ENCODE data around the gene INMT. TPM values are rescaled to one million over a fixed set of nuclear protein-coding genes. Genes with fewer than 3 reads are reported as not detected.

Gene INMT
- total RNA-seq, 1 donor from 2014 or later: 5.6 TPM

DNA sequence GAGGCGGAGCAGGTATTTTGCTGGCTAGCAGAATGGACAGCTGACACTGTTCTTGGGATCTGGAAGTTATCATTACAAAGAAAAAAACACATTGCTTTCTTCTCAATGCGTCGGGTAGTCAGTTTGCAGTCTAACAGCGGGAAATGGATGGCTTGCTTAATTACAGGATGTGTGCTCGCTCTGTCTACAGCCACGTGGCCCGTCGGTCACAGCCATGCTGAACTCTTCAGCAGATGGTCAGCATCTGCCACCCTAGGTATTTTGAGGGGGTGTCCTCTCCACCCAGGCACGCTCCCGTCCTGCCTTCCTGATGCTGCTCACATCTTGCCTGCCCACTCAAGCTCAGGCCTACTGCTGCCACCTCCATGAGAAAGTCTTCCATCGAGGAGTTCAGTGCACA is 20.4 kb upstream of the INMT start:
- Histone ChIP-seq H3K4me1 (no peaks in the 10 kb centered on the region), H3K4me3 (no peak overlapping the region), H3K9me3 (no peaks in the 10 kb centered on the region), H3K36me3 (no peaks in the 10 kb centered on the region), H3K27me3 (no peaks in the 10 kb centered on the region), H3K27ac (no peak overlapping the region)
- no peak for TF ChIP-seq CTCF (IDR thresholded peaks at IDR 0.05)
- DNase-seq (ENCODE audit: extremely low spot score in 2 of 2): no peak
- intact Hi-C loops (cut with DNase I): no loop called here

DNA sequence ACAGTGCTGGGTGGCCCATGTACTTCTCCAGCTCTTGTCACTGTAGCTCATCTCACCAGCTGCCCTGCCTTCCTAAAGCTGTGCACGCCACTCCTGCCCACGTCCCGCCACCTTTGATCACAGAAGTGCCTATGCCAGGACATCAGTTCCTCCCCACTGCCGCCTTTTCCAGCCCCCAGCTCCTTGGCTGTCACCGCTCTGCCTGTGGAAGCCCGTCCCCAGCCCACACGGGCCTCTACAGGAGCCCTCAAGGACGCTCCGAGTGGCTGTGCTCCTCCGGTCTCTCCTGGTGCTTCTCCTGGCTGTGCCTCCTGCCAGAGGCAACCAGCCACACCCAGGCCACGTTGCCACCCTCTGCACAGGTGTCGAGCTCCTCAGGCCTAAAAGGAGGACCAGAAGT is 19.3 kb upstream of the INMT start:
- Histone ChIP-seq H3K4me1 (no peaks in the 10 kb centered on the region), H3K36me3 (no peaks in the 10 kb centered on the region), H3K9me3 (no peaks in the 10 kb centered on the region), H3K27ac (no peak overlapping the region), H3K4me3 (no peak overlapping the region), H3K27me3 (no peaks in the 10 kb centered on the region)
- intact Hi-C loops (cut with DNase I): no loop called here
- TF ChIP-seq POLR2AphosphoS5 (IDR thresholded peaks at IDR 0.05; ENCODE audit: insufficient read depth in 1 of 2, low read depth in 1 of 2): no peak
- DNase-seq (ENCODE audit: extremely low spot score in 2 of 2): no peak

DNA sequence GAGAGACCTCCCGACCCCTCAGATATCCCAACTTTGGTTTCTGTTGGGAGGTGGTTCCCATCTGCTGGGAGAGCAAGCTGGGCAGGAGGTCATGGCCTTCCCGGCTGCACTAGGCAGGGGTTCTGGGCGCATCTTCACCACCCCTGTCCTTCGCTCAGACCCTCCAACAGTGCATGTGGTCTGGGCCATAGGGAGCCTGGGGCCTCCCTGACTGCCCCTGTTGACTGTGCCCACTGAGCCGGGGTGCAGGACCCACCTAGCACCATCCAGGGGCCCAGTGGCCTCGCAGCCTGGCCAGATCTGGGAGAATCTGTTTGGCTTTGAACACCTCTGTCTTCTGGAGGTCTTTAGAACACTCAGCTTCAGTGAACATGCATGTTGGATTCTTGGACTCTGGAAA is 18.7 kb upstream of the INMT start:
- TF ChIP-seq POLR2A (IDR thresholded peaks at IDR 0.05) (no peak), CTCF (IDR thresholded peaks at IDR 0.05) (no peak), POLR2AphosphoS5 (IDR thresholded peaks at IDR 0.05; ENCODE audit: insufficient read depth in 1 of 2, low read depth in 1 of 2) (no peak)
- no peak overlapping the region for H3K4me3 ChIP-seq
- H3K27ac ChIP-seq: no peak overlapping the region
- no peaks in the 10 kb centered on the region for H3K9me3 ChIP-seq
- no peaks in the 10 kb centered on the region for H3K4me1 ChIP-seq
- no peaks in the 10 kb centered on the region for H3K36me3 ChIP-seq
- intact Hi-C loops (cut with DNase I): no loop called here
- H3K27me3 ChIP-seq: no peaks in the 10 kb centered on the region
- DNase-seq (ENCODE audit: extremely low spot score in 2 of 2): no peak

GRCh38 chr7:30733691-30734090 is 18.2 kb upstream of the INMT start:
- DNase-seq (ENCODE audit: extremely low spot score in 2 of 2): no peak
- no peaks in the 10 kb centered on the region for H3K9me3 ChIP-seq
- no peaks in the 10 kb centered on the region for H3K27me3 ChIP-seq
- no peak for TF ChIP-seq POLR2A (IDR thresholded peaks at IDR 0.05)
- TF ChIP-seq CTCF (IDR thresholded peaks at IDR 0.05): no peak
- no peak for TF ChIP-seq POLR2AphosphoS5 (IDR thresholded peaks at IDR 0.05; ENCODE audit: insufficient read depth in 1 of 2, low read depth in 1 of 2)
- no peaks in the 10 kb centered on the region for H3K36me3 ChIP-seq
- no peaks in the 10 kb centered on the region for H3K4me1 ChIP-seq
- H3K4me3 ChIP-seq: no peak overlapping the region
- intact Hi-C loops (cut with DNase I): no loop called here
- H3K27ac ChIP-seq: no peak overlapping the region

DNA sequence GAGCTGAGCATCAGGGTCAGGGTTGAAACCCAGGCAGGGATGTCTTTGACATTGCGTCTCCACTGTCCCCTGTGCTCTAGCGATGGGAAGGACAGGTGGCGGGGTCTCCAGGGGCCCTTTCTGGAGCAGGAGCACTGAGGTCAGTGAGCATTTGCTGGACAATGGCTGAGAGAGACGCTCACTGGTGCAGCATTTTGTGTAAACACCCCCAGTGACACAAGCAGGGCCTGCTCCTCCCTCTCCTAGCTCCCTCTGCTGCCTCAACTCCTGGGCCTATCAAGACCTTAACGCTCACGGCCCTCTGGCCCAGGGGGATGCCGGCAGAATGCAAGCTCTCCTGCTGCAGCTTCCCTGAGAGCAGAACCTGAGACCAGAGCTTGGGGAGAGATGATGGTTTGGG is 17.4 kb upstream of the INMT start:
- H3K27ac ChIP-seq: no peak overlapping the region
- no peak for TF ChIP-seq POLR2A (IDR thresholded peaks at IDR 0.05)
- TF ChIP-seq POLR2AphosphoS5 (IDR thresholded peaks at IDR 0.05; ENCODE audit: insufficient read depth in 1 of 2, low read depth in 1 of 2): no peak
- TF ChIP-seq CTCF (IDR thresholded peaks at IDR 0.05): no peak

GRCh38 chr7:30735631-30736030 is 16.3 kb upstream of the INMT start:
- no peaks in the 10 kb centered on the region for H3K27me3 ChIP-seq
- no peaks in the 10 kb centered on the region for H3K36me3 ChIP-seq
- TF ChIP-seq CTCF (IDR thresholded peaks at IDR 0.05) (no peak), POLR2AphosphoS5 (IDR thresholded peaks at IDR 0.05; ENCODE audit: insufficient read depth in 1 of 2, low read depth in 1 of 2) (no peak), POLR2A (IDR thresholded peaks at IDR 0.05) (no peak)
- no peak overlapping the region for H3K4me3 ChIP-seq
- peaks cover 3% of the 10 kb centered on the region for H3K4me1 ChIP-seq
- no peaks in the 10 kb centered on the region for H3K9me3 ChIP-seq
- intact Hi-C loops (cut with DNase I): no loop called here
- DNase-seq (ENCODE audit: extremely low spot score in 2 of 2): no peak
- no peak overlapping the region for H3K27ac ChIP-seq

More for the DNA sequence above, 17.4 kb upstream of the INMT start:
- no peaks in the 10 kb centered on the region for H3K9me3 ChIP-seq
- intact Hi-C loops (cut with DNase I): no loop called here
- H3K4me1 ChIP-seq: no peaks in the 10 kb centered on the region
- H3K27me3 ChIP-seq: no peaks in the 10 kb centered on the region
- no peak for DNase-seq (ENCODE audit: extremely low spot score in 2 of 2)
- H3K4me3 ChIP-seq: no peak overlapping the region
- H3K36me3 ChIP-seq: no peaks in the 10 kb centered on the region
